Ovary (tissue), 9 donors: ENCODE data around the gene GRB2. TPM values are rescaled to one million over a fixed set of nuclear protein-coding genes. Genes with fewer than 3 reads are reported as not detected.
"Not testable (repeated sequence)": the region's sequence is repeated elsewhere in the genome, so short reads cannot be mapped to it uniquely, and the experiment has no call there.

Experiments used
- DNase-seq, 5 donors: peaks; one replicate each; pipeline ENCODE4 v3.0.0-alpha.2; 2019 to 2020
- H3K27ac ChIP-seq, 2 donors: fragments of 200-600 bp; one replicate each; pipeline versions ENCODE4 v1.5.1 to v1.8.0; 2019 to 2022
- H3K27me3 ChIP-seq: fragments of 200-600 bp; one replicate; pipeline ENCODE4 v1.8.0; 2022
- H3K36me3 ChIP-seq: fragments of 200-600 bp; sonication (generic); one replicate; pipeline ENCODE4 v1.5.1; 2019
- H3K4me1 ChIP-seq: one replicate; pipeline ENCODE4 v1.8.1; 2013; ENCODE audit warnings: mild to moderate bottlenecking, moderate library complexity; ENCODE audit not compliant: insufficient read depth
- H3K4me3 ChIP-seq: fragments of 200-600 bp; sonication (generic); one replicate; pipeline ENCODE4 v1.5.1; 2017
- H3K9me3 ChIP-seq, 2 donors: fragments of 200-600 bp in 1 of 2; sonication (generic) in 1 of 2; one replicate each; pipeline versions ENCODE4 v1.5.1 to v1.8.1; 2013 to 2019; ENCODE audit warnings: mild to moderate bottlenecking in 1 of 2, moderate library complexity in 1 of 2
- EP300 ChIP-seq: sonication (generic); formaldehyde crosslinking; IDR thresholded peaks from one replicate; pipeline ENCODE4 v1.6.1; 2017; ENCODE audit warnings: antibody characterized with exemption
- POLR2A ChIP-seq: fragments of 450-650 bp; IDR thresholded peaks from one replicate; pipeline ENCODE4 v1.6.1; 2017; ENCODE audit warnings: antibody characterized with exemption, mild to moderate bottlenecking, moderate library complexity
- WGBS, 3 donors: extraction: QIAGEN DNeasy Blood & Tissue Kit in 1 of 3; methylation state at CpG; one replicate each; pipeline versions ENCODE4 v1.1.5 to v1.1.7; 2013 to 2017; 5-methylcytosine and 5-hydroxymethylcytosine counted together
- intact Hi-C, 4 donors: fragments of 100-400 bp; cut with DNase I; formaldehyde crosslinking; loops; one replicate each; pipeline versions ENCODE4 v1.11.0 to v1.15.1; 2022 to 2023
- polyA plus RNA-seq, 2 donors: library from polyadenylated mRNA; stranded (reverse); fragments of 200-250 nt in 1 of 2; fragments of 350-450 nt in 1 of 2; fragmentation: Illumina TruSeq in 1 of 2; extraction: RNeasy Lipid Tissue Mini Kit (QIAGEN cat#74804) in 1 of 2; gene quantifications; one replicate each; pipeline ENCODE4 v1.2.3, GENCODE V29; 2013 to 2014
- total RNA-seq, 7 donors: library from RNA; depleted of rRNA in 2 of 7; stranded (reverse); fragments of >200 nt in 2 of 7; fragmentation: NEBNext Ultra II Directional in 3 of 7; extraction: Animal tissue kit (Norgen Biotek cat#: 25700) in 3 of 7; gene quantifications; one replicate each; pipeline versions ENCODE4 v1.1.0 to v1.2.4, GENCODE V29; 2016 to 2023
- TF ChIP-seq, protein P1 (sequence below), 3 donors: fragments of 450-650 bp in 2 of 3; fragments of 200-600 bp in 1 of 3; IDR thresholded peaks; one replicate each; pipeline versions ENCODE4 v1.5.1 to v1.8.0; 2016 to 2022; ENCODE audit warnings: antibody characterized with exemption in 3 of 3, mild to moderate bottlenecking in 1 of 3
- donor health status: DM: no; HTN: no; CAD: no; lungs with moderate emphysema.
- donor health status: DM: no; HTN: no; CAD: no.
- donor health status: Bipolar disorder and iron deficiency.
- donor health status: DM: yes; HTN: yes; CAD: no.
- donor health status: DM: no; HTN: no; CAD: no.
- donor health status: DM: yes; HTN: yes; CAD: no.

Gene GRB2
- total and polyA plus RNA-seq, 9 donors = 41.5 to 88.2 (median 62.6) TPM

DNA sequence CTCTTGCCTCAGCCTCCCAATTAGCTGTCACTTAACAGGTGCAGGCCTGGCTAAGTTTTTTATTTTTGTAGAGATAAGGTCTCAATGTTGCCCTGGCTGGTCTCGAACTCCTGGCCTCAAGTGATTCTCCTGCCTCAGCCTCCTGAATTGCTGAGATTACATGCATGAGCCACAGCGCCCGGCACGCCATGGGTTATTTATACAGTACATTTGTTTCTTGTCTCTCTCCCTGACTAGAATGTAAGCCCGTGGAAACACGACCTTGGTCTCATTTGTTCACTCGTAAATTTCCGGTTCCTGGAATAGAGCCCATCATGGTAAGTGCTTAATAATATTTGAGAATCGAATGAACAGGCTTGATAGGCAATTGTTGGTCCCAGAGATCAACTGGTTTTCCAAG is 118.3 kb downstream of the GRB2 start:
- H3K4me1 ChIP-seq = no peaks in the 10 kb centered on the region

DNA sequence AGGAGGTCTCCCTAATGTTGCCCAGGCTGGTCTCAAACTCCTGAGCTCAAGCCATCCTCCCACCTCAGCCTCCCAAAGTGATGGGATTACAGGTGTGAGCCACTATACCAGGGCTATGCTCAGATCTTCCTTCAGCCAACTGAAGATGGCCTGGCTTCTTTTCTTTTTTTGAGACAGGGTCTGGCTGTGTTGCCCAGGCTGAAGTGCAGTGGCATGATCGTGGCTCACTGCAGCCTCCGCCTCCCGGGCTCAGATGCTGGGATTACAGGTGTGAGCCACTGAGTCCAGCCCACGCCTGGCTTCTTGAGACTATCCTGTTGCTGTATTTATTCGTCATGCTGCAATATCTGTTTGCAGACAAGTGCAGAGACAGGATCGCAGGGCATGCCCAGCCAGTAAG is 120.4 kb downstream of the GRB2 start:
- 79 to 89% (median 82%) methylated on average over 6 of the region's 6 CpGs for WGBS, 3 donors
- Histone ChIP-seq H3K9me3 (no peaks in the 10 kb centered on the region), H3K4me1 (no peaks in the 10 kb centered on the region), H3K27me3 (no peaks in the 10 kb centered on the region), H3K36me3 (no peaks in the 10 kb centered on the region), H3K4me3 (no peak overlapping the region), H3K27ac (no peak overlapping the region)
- DNase-seq = no peak
- TF ChIP-seq EP300 = no peak
- TF ChIP-seq POLR2A = no peak
- TF ChIP-seq, protein P1, sequence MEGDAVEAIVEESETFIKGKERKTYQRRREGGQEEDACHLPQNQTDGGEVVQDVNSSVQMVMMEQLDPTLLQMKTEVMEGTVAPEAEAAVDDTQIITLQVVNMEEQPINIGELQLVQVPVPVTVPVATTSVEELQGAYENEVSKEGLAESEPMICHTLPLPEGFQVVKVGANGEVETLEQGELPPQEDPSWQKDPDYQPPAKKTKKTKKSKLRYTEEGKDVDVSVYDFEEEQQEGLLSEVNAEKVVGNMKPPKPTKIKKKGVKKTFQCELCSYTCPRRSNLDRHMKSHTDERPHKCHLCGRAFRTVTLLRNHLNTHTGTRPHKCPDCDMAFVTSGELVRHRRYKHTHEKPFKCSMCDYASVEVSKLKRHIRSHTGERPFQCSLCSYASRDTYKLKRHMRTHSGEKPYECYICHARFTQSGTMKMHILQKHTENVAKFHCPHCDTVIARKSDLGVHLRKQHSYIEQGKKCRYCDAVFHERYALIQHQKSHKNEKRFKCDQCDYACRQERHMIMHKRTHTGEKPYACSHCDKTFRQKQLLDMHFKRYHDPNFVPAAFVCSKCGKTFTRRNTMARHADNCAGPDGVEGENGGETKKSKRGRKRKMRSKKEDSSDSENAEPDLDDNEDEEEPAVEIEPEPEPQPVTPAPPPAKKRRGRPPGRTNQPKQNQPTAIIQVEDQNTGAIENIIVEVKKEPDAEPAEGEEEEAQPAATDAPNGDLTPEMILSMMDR (IDR thresholded peaks at IDR 0.05) = no peak
- intact Hi-C loops = no loop called here

More for the DNA sequence above, 118.3 kb downstream of the GRB2 start:
- H3K36me3 ChIP-seq = no peaks in the 10 kb centered on the region
- intact Hi-C loops = no loop called here
- H3K27ac ChIP-seq = no peak overlapping the region
- H3K27me3 ChIP-seq = no peaks in the 10 kb centered on the region
- H3K9me3 ChIP-seq = no peaks in the 10 kb centered on the region
- H3K4me3 ChIP-seq = no peak overlapping the region
- TF ChIP-seq, protein P1 (IDR thresholded peaks at IDR 0.05) = no peak
- TF ChIP-seq EP300 (no peak), POLR2A (no peak)
- no peak for DNase-seq
- WGBS, 3 donors = 47 to 61% (median 54%) methylated on average over 9 of the region's 9 CpGs

DNA sequence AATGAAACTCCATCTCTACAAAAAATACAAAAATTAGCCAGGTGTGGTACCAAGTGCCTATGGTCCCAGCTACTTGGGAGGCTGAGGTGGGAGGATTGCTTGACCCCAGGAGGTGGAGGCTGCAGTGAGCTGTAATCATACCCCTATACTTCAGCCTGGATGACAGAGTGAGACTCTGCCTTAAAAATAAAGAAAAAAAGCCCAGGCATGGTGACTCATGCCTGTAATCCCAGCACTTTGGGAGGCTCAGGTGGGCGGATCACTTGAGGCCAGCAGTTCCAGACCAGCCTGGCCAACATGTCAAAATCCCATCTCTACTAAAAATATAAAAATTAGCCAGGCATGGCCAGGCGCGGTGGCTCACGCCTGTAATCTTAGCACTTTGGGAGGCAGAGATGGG is 125.3 kb downstream of the GRB2 start:
- H3K9me3 ChIP-seq, H3K4me3 ChIP-seq, DNase-seq, H3K4me1 ChIP-seq, H3K27me3 ChIP-seq, intact Hi-C loops, H3K27ac ChIP-seq, H3K36me3 ChIP-seq: not testable (repeated sequence)
- WGBS, 3 donors = 96 to 98% (median 96%) methylated on average over 4 of the region's 4 CpGs

DNA sequence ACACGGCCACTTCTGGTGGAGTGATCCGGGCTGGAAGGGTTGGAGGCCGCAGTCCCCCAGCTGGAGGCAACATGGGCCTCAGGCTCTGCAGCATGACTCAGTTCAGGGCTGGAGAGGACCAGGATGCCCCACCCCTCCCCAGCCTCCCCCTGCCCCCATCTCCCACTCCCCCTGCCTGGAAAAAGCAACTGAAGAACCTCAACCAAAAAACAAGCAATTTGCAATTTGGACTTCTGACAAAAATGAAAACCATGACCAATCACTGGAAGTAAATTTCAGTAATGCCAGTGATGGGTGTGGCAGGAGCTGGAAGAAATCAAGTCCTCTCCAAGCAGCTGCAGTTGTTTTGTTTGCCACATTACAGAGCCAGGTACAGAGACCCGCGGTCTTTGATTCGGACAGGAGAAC is 127.8 kb downstream of the GRB2 start:
- no peak overlapping the region for H3K4me3 ChIP-seq
- intact Hi-C loops = no loop called here
- no peaks in the 10 kb centered on the region for H3K4me1 ChIP-seq
- H3K9me3 ChIP-seq = no peaks in the 10 kb centered on the region
- 53 to 63% (median 57%) methylated on average over 6 of the region's 6 CpGs for WGBS, 3 donors
- no peak for DNase-seq
- no peak overlapping the region for H3K27ac ChIP-seq
- H3K27me3 ChIP-seq = no peaks in the 10 kb centered on the region
- TF ChIP-seq, protein P1 (IDR thresholded peaks at IDR 0.05) = no peak
- no peak for TF ChIP-seq POLR2A
- TF ChIP-seq EP300 = no peak
- no peaks in the 10 kb centered on the region for H3K36me3 ChIP-seq

DNA sequence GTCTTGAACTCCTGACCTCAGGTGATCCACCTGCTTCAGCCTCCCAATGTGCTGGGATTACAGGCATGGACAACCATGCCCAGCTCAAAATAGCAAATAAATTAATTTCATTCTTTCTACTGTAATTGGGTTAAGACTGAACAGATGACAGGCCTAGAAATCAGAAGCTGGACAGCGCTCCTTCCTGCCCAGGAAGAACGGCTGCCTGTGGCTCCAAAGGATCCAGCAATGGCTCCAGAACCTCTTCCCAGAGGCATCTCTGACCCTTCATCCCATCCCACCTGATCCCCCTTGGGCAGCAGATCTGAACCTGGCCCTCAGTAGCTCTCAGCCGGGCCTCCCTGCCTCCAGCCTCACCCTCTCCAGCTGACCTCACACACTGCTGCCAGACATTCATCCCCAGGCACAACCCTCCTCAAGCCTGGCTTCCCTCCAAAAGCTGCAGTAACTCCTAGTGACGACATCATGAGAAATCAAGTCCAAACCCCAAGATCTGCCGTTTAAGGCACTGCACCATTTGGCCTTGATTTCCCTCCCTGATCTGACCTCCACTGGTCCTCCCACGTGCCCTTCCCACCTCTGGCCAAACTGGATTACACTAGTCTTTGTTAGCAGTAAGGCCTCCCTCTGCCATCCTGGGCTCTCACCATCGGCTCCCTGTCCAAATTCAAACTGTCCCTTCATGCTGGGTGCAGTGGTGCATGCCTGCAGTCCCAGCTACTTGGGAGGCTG is 131.3 kb downstream of the GRB2 start:
- DNase-seq = no peak
- Histone ChIP-seq H3K9me3 (no peaks in the 10 kb centered on the region), H3K27ac (no peak overlapping the region), H3K27me3 (no peaks in the 10 kb centered on the region), H3K4me1 (peaks cover 2% of the 10 kb centered on the region), H3K36me3 (no peaks in the 10 kb centered on the region), H3K4me3 (no peak overlapping the region)
- intact Hi-C loops = loop anchor here in 1 of 4 donors (5.0 kb wide), 1 partner anchor 133 kb away; the partner anchor contains the start of gene GRB2
- TF ChIP-seq, protein P1 (IDR thresholded peaks at IDR 0.05) = no peak
- no peak for TF ChIP-seq POLR2A
- WGBS, 3 donors = 63 to 74% (median 65%) methylated on average over 7 of the region's 7 CpGs
